HG02763 (cell line): ENCODE measurements around the gene CTAGE15.
"Not testable (repeated sequence)": the region's sequence is repeated elsewhere in the genome, so short reads cannot be mapped to it uniquely, and the experiment has no call there.

Experiments
- ATAC-seq: cut with Tn5 transposase; IDR thresholded peaks from one replicate; pipeline ENCODE4 v1.9.1; 2021; ENCODE audit warnings: mild to moderate bottlenecking, moderate library complexity; ENCODE audit not compliant: unreplicated experiment

Gene CTAGE15

DNA sequence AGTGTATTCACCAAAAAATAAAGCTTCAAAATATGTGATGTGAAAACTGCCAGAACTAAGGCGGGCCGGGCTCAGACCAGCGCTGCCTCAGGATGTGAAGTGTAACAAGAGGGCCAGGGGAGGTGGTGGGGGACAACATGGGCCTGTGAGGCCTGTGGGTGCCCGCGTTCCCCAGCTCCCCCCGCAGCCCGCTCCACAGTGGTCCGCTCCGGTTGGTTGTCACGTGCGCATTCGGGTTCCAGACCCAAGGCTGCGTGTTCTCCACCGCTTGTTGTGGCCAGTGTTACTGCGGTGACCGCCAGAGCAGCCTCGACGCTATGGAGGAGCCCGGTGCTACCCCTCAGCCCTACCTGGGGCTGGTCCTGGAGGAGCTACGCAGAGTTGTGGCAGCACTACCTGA lies at the start of gene CTAGE15:
TSS of gene CTAGE15 (plus strand) at position 301 of the 400 bp plus-strand sequence. CDS start at position 318, 17 bp downstream.
- ATAC-seq, result not testable (repeated sequence)

- not testable (repeated sequence) for ATAC-seq
Observed at GRCh38 chr7:143522309-143522916, 49.2 kb upstream of the CTAGE15 start.

DNA sequence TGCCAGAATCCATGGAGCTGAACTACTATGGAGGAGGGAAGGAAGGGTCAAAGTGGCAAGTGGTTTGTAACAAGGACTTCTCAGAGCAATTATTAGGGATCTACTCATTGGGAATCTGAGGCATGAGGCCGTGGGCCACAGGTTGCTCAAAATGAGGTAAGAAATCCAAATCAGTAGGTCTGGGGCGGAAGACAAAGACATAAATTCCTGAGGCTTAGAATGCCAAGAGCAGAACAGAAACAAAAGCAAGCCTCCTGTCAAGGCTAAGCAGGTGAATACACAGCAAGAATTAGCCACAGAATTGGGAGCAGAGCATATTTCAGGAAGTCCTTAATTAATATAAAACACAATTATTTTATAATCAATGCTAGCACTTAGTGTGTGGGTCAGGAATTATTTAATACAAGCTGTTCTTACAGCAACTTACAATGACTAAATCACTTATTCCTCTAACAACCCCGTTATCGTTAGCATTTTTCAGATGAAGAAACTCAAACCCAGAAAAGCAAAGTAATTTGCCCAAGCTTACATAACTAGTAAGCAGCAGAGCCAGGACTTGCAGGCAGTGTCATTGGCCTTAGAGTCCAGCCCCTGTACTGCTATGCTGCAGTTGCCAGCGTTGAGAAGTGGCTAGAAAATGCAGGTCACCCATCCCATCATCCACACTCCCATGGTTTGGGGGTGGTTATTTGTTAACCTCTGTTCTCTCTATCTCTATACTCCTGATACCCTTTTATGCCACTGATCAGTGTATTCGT lies 40.3 kb upstream of the CTAGE15 start:
- not testable (repeated sequence) for ATAC-seq

GRCh38 chr7:143531932-143532331 lies 39.7 kb upstream of the CTAGE15 start:
- ATAC-seq, result not testable (repeated sequence)

DNA sequence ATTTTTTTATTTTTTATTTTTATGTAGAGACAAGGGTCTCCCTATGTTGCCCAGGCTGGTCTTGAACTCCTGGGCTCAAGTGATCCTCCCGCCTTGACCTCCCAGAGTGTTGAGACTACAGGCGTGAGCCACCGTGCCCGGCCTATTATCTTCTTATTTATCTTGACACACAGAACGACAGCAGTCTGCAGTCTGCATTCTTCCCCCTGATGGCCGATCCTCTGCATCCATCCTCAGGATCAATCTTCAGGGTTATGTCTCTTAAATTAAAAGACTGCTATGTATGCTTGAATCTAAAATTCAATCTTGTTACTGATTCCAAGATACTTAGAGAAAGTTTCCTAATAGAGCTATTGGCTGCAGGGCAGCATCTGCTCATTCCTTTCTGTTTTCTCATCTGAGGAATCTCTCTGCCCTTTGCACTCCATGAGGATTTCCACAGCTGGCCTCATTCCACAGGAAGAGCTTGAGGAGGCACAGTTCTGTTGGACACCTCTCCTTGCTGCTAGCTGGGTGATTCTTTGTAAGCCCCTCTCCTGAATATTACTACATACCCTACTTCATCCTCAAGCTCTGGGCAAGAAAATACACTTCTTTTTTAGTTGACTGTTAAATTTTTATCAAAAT lies 38.3 kb upstream of the CTAGE15 start:
- not testable (repeated sequence) for ATAC-seq

GRCh38 chr7:143536443-143536842 lies 35.2 kb upstream of the CTAGE15 start:
- ATAC-seq, result not testable (repeated sequence)

GRCh38 chr7:143543288-143544038 lies 28.1 kb upstream of the CTAGE15 start:
- ATAC-seq, result not testable (repeated sequence)

GRCh38 chr7:143555968-143556367 lies 15.6 kb upstream of the CTAGE15 start:
- ATAC-seq, result not testable (repeated sequence)

GRCh38 chr7:143563306-143563705 lies 8.3 kb upstream of the CTAGE15 start:
- ATAC-seq, result not testable (repeated sequence)

- not testable (repeated sequence) for ATAC-seq
Observed at GRCh38 chr7:143566001-143566400, 5.6 kb upstream of the CTAGE15 start.

GRCh38 chr7:143588183-143588582 lies 16.6 kb downstream of the CTAGE15 start:
- ATAC-seq, result not testable (repeated sequence)

GRCh38 chr7:143589897-143590296 lies 18.3 kb downstream of the CTAGE15 start:
- not testable (repeated sequence) for ATAC-seq

- ATAC-seq, result not testable (repeated sequence)
Observed at GRCh38 chr7:143598086-143598485, 26.5 kb downstream of the CTAGE15 start.

- not testable (repeated sequence) for ATAC-seq
Observed at GRCh38 chr7:143603549-143603948, 31.9 kb downstream of the CTAGE15 start.

DNA sequence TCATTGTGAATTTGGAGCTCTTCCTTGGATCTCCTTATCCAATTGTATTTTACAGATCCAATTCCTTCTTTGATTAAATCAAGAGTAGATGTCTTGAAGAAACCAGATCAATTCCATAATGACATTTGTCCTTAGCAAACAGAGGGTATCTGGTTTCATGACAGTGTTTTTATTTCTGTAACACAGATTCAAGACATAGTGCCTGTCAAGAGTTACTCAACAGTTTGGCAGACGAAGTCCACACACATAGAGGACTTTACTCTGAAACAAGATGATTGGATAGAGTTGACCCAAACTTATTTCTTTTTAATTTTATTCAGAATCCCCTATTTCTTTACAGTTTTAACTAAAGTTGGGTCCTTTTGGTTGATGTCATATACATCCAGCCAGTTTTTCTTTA lies 34.5 kb downstream of the CTAGE15 start:
- not testable (repeated sequence) for ATAC-seq

GRCh38 chr7:143615545-143615944 lies 43.9 kb downstream of the CTAGE15 start:
- not testable (repeated sequence) for ATAC-seq

GRCh38 chr7:143617204-143617603 lies 45.6 kb downstream of the CTAGE15 start:
- not testable (repeated sequence) for ATAC-seq

- peak; percentile 14 for ATAC-seq
Observed at GRCh38 chr7:143620058-143620457, 48.5 kb downstream of the CTAGE15 start.

- ATAC-seq, result peak; percentile 84
Observed at GRCh38 chr7:143620646-143621045, 49.0 kb downstream of the CTAGE15 start, which contains the start of gene TCAF2. TSS of gene TCAF2 (plus strand) at chr7:143620974.

GRCh38 chr7:143621175-143621574 lies 49.6 kb downstream of the CTAGE15 start:
- peak; percentile 37 for ATAC-seq

GRCh38 chr7:143622130-143622529 lies 50.5 kb downstream of the CTAGE15 start:
- ATAC-seq, result peak; percentile 24
